Measurements from ENCODE around the gene RPH3AL.

The RPH3AL gene

DNA sequence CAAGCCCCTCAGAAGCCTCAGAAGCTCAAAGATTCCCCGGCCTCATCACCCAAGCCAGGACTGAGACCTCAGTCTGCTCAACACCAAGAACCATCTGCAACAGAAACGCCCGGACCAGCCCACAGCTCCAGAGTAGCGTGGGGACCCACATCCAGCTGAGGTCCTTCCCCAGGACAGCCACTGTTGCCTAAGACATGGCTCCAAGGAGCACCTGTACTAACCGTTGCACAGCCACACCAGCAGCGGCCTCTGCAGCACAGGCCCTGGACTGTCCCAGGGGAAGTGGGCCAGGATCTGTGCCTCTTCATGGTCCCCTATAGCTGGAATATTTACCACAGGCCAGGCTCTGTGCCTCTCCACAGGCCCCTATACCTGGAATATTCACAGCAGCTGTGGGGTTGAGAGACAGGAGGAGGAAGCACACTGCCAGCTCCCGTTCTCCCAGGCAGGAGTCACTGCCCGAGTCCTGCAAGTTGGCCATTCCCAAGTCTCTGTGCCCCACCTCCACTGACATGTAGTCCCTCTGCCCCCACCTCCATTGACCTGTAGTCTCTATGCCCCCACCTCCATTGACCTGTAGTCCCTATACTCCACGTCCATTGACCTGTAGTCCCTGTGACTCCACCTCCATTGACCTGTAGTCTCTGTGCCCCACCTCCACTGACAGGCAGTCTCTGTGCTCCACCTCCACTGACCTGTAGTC is 38.5 kb downstream of the RPH3AL start:
- ATAC-seq (ENCODE audit: low read depth) (0 out of 3 replicates have a peak, but pooled peaks have one; percentile 14), DNase-seq (ENCODE audit: low spot score) (no peak)
- H3K27me3 ChIP-seq (ENCODE audit: insufficient read depth, poor library complexity, severe bottlenecking) = no peaks in the 10 kb centered on the region
- no peaks in the 10 kb centered on the region for H3K36me3 ChIP-seq (ENCODE audit: low read depth)
- no peaks in the 10 kb centered on the region for H3K4me1 ChIP-seq (ENCODE audit: insufficient read depth, poor library complexity, severe bottlenecking)
- no peaks in the 10 kb centered on the region for H3K9me3 ChIP-seq (ENCODE audit: severe bottlenecking)
- H3K4me3 ChIP-seq (ENCODE audit: severe bottlenecking) = no peak overlapping the region
- H3K27ac ChIP-seq (ENCODE audit: poor library complexity, severe bottlenecking) = no peak overlapping the region
- TF ChIP-seq, protein P1, sequence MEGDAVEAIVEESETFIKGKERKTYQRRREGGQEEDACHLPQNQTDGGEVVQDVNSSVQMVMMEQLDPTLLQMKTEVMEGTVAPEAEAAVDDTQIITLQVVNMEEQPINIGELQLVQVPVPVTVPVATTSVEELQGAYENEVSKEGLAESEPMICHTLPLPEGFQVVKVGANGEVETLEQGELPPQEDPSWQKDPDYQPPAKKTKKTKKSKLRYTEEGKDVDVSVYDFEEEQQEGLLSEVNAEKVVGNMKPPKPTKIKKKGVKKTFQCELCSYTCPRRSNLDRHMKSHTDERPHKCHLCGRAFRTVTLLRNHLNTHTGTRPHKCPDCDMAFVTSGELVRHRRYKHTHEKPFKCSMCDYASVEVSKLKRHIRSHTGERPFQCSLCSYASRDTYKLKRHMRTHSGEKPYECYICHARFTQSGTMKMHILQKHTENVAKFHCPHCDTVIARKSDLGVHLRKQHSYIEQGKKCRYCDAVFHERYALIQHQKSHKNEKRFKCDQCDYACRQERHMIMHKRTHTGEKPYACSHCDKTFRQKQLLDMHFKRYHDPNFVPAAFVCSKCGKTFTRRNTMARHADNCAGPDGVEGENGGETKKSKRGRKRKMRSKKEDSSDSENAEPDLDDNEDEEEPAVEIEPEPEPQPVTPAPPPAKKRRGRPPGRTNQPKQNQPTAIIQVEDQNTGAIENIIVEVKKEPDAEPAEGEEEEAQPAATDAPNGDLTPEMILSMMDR (IDR thresholded peaks at IDR 0.05; ENCODE audit: poor library complexity, severe bottlenecking) = no peak

DNA sequence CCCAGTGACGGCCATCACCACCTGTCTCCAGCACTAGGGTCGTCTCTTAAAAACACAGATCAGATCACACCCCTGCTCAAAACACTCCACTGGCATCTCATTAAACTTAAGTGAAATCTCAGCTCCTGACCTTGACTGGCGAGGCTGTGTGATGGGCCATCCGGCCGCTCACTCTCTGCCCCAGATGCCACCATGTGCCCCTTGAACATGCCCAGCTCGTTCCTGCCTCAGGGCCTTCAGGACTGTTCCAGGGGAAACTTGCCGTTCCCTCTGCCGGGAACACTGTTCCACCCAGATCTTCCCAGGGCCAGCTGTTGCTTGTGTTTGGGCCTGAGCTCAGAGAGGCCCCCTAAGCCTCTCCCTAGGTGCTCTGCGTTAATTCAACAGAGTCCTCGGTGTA is 39.4 kb downstream of the RPH3AL start:
- no peak overlapping the region for H3K27ac ChIP-seq (ENCODE audit: poor library complexity, severe bottlenecking)
- H3K27me3 ChIP-seq (ENCODE audit: insufficient read depth, poor library complexity, severe bottlenecking) = no peaks in the 10 kb centered on the region
- H3K4me3 ChIP-seq (ENCODE audit: severe bottlenecking) = no peak overlapping the region
- no peaks in the 10 kb centered on the region for H3K36me3 ChIP-seq (ENCODE audit: low read depth)
- H3K4me1 ChIP-seq (ENCODE audit: insufficient read depth, poor library complexity, severe bottlenecking) = no peaks in the 10 kb centered on the region
- no peak for DNase-seq (ENCODE audit: low spot score)
- TF ChIP-seq, protein P1 (IDR thresholded peaks at IDR 0.05; ENCODE audit: poor library complexity, severe bottlenecking) = no peak
- ATAC-seq (ENCODE audit: low read depth) = no peak
- no peaks in the 10 kb centered on the region for H3K9me3 ChIP-seq (ENCODE audit: severe bottlenecking)

DNA sequence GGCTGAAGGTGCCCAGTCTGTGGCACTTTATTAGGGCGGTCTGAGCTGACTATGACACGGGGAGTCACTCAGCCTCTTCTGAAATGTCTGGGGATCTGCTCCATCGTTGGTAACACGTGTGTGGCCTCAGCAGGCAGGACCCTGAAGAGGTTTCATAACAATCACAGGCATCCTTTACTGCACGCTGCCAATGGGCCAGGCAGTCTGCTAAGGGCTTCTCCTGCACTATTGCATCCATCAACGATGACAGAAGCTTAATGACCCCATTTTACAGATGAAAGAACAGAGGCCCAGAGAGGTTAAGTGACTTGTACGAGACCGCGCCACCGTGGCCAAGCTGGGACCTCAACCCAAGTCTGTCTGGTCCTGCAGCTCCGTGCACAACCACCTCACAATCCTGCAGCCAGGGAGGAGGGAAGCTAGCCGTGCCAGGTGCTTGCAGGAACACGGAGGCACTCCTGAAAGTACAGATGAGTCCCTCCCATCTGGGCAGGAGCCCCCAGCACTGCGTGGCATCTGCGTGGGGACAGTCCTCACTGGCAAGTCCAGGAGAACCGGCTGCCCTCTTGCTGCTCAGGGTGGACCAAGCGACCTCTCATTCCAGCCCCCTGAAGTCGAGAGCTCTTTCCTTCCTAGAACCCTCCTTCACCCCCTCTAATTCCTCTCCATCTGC is 40.0 kb downstream of the RPH3AL start:
- H3K27ac ChIP-seq (ENCODE audit: poor library complexity, severe bottlenecking) = no peak overlapping the region
- 0 out of 3 replicates have a peak, but pooled peaks have one; percentile 15 for ATAC-seq (ENCODE audit: low read depth)

DNA sequence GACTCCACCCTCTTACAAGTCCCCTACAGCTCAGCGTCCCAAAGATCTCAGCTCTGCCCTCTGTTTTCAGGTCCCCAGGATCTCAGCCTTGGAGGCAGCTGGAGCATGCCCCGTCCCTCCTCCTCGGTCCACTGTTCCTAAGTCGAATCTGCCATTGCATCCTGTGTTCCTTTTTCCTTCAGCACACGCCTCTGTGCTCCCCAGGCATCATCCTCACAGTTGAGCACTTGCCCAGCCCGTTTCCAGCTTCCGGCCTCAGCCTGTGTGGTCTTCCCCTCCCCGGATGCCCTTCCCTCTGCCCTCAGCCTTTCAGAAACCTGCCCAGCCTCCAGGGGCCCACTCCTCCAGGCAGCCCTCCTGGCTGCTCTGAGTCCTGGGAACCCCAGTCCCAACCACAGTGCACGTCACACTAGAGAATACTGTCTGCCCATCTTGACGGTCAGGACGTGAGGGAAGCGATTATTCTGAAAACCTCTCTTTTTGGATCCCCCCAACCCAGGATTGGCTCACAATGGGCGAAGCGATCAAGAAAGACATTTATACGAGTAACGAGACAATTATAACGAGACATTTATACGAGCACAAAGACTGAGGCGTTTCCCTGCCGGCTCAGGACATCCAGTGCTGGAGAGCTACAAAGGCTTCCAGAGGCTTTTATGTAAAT is 41.4 kb downstream of the RPH3AL start:
- no peaks in the 10 kb centered on the region for H3K9me3 ChIP-seq (ENCODE audit: severe bottlenecking)
- H3K4me1 ChIP-seq (ENCODE audit: insufficient read depth, poor library complexity, severe bottlenecking) = no peaks in the 10 kb centered on the region
- ATAC-seq (ENCODE audit: low read depth) (no peak), DNase-seq (ENCODE audit: low spot score) (peak; percentile 14)
- no peak overlapping the region for H3K4me3 ChIP-seq (ENCODE audit: severe bottlenecking)
- no peaks in the 10 kb centered on the region for H3K27me3 ChIP-seq (ENCODE audit: insufficient read depth, poor library complexity, severe bottlenecking)
- TF ChIP-seq, protein P1 (IDR thresholded peaks at IDR 0.05; ENCODE audit: poor library complexity, severe bottlenecking) = no peak
- no peak overlapping the region for H3K27ac ChIP-seq (ENCODE audit: poor library complexity, severe bottlenecking)
- no peaks in the 10 kb centered on the region for H3K36me3 ChIP-seq (ENCODE audit: low read depth)

More for the DNA sequence above, 40.0 kb downstream of the RPH3AL start:
- Histone ChIP-seq H3K27me3 (ENCODE audit: insufficient read depth, poor library complexity, severe bottlenecking) (no peaks in the 10 kb centered on the region), H3K9me3 (ENCODE audit: severe bottlenecking) (no peaks in the 10 kb centered on the region), H3K4me1 (ENCODE audit: insufficient read depth, poor library complexity, severe bottlenecking) (no peaks in the 10 kb centered on the region), H3K36me3 (ENCODE audit: low read depth) (no peaks in the 10 kb centered on the region), H3K4me3 (ENCODE audit: severe bottlenecking) (no peak overlapping the region)
- TF ChIP-seq, protein P1 (IDR thresholded peaks at IDR 0.05; ENCODE audit: poor library complexity, severe bottlenecking) = no peak
- peak; percentile 43 for DNase-seq (ENCODE audit: low spot score)
